Liver (tissue), 3 donors: ENCODE data around the gene E2F4.

ENCODE experiments used
- FOXA1 ChIP-seq: IDR thresholded peaks from 2 replicates; pipeline ENCODE4 v1.6.1; 2016; ENCODE audit warnings: antibody characterized with exemption
- TAF1 ChIP-seq: conservative IDR thresholded peaks from 2 replicates; pipeline ENCODE4 v1.6.1; 2016; ENCODE audit warnings: antibody characterized with exemption, mild to moderate bottlenecking
- TF ChIP-seq, protein P1 (sequence below): fragments of 150-350 bp; IDR thresholded peaks from 2 replicates; pipeline ENCODE4 v1.5.1; 2017; ENCODE audit warnings: improper control_type of control experiment, low read depth, low read length; ENCODE audit not compliant: missing input control
- TF ChIP-seq, protein P2 (sequence below): IDR thresholded peaks from 2 replicates; pipeline ENCODE4 v1.6.1; 2016; ENCODE audit warnings: antibody characterized with exemption, mild to moderate bottlenecking
- donor health status: healthy.
- donor health status: healthy.

DNA sequence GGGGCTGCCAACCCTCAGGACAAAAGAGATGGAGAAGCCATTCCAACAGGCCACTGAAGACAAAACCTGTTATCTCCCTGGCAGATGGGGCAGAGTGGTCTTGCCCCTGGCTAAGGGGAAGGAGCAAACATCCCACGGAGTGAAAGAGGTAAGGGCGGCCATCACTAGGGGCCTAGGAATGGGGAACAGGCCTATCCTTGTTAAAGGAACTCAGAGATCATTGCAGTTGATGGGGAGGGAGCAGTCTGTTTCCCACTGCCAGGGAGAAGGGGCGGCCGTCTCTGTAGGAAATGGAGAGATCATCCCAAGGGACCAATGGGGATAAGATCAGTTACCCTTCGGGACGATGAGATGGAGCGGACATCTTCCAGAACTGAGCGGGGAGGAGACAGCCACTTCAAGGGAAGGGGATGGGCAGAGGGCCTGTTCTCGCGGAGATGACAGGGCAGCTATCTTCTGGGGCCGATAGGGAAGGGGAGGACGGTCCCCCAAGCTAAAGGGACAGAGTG is 34.4 kb downstream of the E2F4 start:
- TF ChIP-seq, protein P1, sequence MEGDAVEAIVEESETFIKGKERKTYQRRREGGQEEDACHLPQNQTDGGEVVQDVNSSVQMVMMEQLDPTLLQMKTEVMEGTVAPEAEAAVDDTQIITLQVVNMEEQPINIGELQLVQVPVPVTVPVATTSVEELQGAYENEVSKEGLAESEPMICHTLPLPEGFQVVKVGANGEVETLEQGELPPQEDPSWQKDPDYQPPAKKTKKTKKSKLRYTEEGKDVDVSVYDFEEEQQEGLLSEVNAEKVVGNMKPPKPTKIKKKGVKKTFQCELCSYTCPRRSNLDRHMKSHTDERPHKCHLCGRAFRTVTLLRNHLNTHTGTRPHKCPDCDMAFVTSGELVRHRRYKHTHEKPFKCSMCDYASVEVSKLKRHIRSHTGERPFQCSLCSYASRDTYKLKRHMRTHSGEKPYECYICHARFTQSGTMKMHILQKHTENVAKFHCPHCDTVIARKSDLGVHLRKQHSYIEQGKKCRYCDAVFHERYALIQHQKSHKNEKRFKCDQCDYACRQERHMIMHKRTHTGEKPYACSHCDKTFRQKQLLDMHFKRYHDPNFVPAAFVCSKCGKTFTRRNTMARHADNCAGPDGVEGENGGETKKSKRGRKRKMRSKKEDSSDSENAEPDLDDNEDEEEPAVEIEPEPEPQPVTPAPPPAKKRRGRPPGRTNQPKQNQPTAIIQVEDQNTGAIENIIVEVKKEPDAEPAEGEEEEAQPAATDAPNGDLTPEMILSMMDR, result no peak
- TF ChIP-seq, protein P2, sequence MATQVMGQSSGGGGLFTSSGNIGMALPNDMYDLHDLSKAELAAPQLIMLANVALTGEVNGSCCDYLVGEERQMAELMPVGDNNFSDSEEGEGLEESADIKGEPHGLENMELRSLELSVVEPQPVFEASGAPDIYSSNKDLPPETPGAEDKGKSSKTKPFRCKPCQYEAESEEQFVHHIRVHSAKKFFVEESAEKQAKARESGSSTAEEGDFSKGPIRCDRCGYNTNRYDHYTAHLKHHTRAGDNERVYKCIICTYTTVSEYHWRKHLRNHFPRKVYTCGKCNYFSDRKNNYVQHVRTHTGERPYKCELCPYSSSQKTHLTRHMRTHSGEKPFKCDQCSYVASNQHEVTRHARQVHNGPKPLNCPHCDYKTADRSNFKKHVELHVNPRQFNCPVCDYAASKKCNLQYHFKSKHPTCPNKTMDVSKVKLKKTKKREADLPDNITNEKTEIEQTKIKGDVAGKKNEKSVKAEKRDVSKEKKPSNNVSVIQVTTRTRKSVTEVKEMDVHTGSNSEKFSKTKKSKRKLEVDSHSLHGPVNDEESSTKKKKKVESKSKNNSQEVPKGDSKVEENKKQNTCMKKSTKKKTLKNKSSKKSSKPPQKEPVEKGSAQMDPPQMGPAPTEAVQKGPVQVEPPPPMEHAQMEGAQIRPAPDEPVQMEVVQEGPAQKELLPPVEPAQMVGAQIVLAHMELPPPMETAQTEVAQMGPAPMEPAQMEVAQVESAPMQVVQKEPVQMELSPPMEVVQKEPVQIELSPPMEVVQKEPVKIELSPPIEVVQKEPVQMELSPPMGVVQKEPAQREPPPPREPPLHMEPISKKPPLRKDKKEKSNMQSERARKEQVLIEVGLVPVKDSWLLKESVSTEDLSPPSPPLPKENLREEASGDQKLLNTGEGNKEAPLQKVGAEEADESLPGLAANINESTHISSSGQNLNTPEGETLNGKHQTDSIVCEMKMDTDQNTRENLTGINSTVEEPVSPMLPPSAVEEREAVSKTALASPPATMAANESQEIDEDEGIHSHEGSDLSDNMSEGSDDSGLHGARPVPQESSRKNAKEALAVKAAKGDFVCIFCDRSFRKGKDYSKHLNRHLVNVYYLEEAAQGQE, result no peak
- TF ChIP-seq FOXA1 (no peak), TAF1 (no peak)
